Immature natural killer cell (primary cell): ENCODE data around the gene IREB2. TPM values are rescaled to one million over a fixed set of nuclear protein-coding genes. Genes with fewer than 3 reads are reported as not detected.
"Not testable (repeated sequence)": the region's sequence is repeated elsewhere in the genome, so short reads cannot be mapped to it uniquely, and the experiment has no call there.

ENCODE experiments used
- DNase-seq, 3 donors: peaks; one replicate each; pipeline ENCODE4 v3.0.0; 2022; ENCODE audit warnings: mixed read lengths in 1 of 3
- H3K27ac Mint-ChIP-seq, 6 donors: one replicate each; pipeline ENCODE4 v1.8.0; 2020; ENCODE audit warnings: mixed read lengths in 6 of 6, mild to moderate bottlenecking in 5 of 6, inconsistent platforms in 4 of 6, moderate library complexity in 3 of 6
- H3K27me3 Mint-ChIP-seq, 3 donors: one replicate each; pipeline ENCODE4 v1.8.0; 2020 to 2021; ENCODE audit warnings: low read depth in 3 of 3, mild to moderate bottlenecking in 3 of 3, mixed read lengths in 3 of 3, moderate library complexity in 3 of 3, inconsistent platforms in 1 of 3
- H3K36me3 Mint-ChIP-seq, 3 donors: one replicate each; pipeline ENCODE4 v1.8.0; 2020; ENCODE audit warnings: mixed read lengths in 3 of 3, inconsistent platforms in 2 of 3, mild to moderate bottlenecking in 2 of 3
- H3K4me1 Mint-ChIP-seq, 2 donors: one replicate each; pipeline ENCODE4 v1.8.0; 2020; ENCODE audit warnings: inconsistent platforms in 2 of 2, mild to moderate bottlenecking in 2 of 2, mixed read lengths in 2 of 2, moderate library complexity in 1 of 2
- H3K4me3 Mint-ChIP-seq, 5 donors: one replicate each; pipeline ENCODE4 v1.8.0; 2020; ENCODE audit warnings: mild to moderate bottlenecking in 5 of 5, mixed read lengths in 5 of 5, inconsistent platforms in 3 of 5, moderate library complexity in 3 of 5
- H3K9me3 Mint-ChIP-seq, 6 donors: one replicate each; pipeline ENCODE4 v1.8.0; 2020; ENCODE audit warnings: mild to moderate bottlenecking in 6 of 6, mixed read lengths in 6 of 6, inconsistent platforms in 4 of 6, moderate library complexity in 3 of 6
- polyA plus RNA-seq, 3 donors: library from polyadenylated mRNA; unstranded; fragments of 300-500 nt; fragmentation: Illumina TruSeq; gene quantifications; one replicate each; pipeline ENCODE4 v1.2.3, GENCODE V29; 2021

The IREB2 gene
- polyA plus RNA-seq, 3 donors from 2014 or later: 10.5 to 30.5 (median 13.8) TPM

- Mint-ChIP-seq H3K27me3 (peaks cover 2 to 4% (median 3%) of the 10 kb centered on the region in 3 donors), H3K4me3 (no peak overlapping the region), H3K27ac (peak overlapping the region in 1 of 6 donors; percentile 11), H3K4me1 (peaks cover 5 to 18% of the 10 kb centered on the region in 2 donors), H3K36me3 (no peaks in the 10 kb centered on the region), H3K9me3 (peaks cover 0 to 2% (median 0%) of the 10 kb centered on the region in 6 donors)
- no peak for DNase-seq
Measured at GRCh38 chr15:78396976-78397375, 41.0 kb upstream of the IREB2 start.

GRCh38 chr15:78397382-78397781 is 40.6 kb upstream of the IREB2 start:
- peaks cover 0 to 2% (median 0%) of the 10 kb centered on the region in 6 donors for H3K9me3 Mint-ChIP-seq
- H3K4me3 Mint-ChIP-seq: peak overlapping the region in 1 of 5 donors; percentile 24
- H3K27ac Mint-ChIP-seq: peak overlapping the region in 2 of 6 donors; percentile 1 to 24
- H3K4me1 Mint-ChIP-seq: peaks cover 5 to 18% of the 10 kb centered on the region in 2 donors
- DNase-seq: peak; percentile 15 to 35 (median 33)
- H3K27me3 Mint-ChIP-seq: peaks cover 4 to 5% (median 5%) of the 10 kb centered on the region in 3 donors
- no peaks in the 10 kb centered on the region for H3K36me3 Mint-ChIP-seq

- H3K36me3 Mint-ChIP-seq: no peaks in the 10 kb centered on the region
- H3K27me3 Mint-ChIP-seq: peaks cover 4 to 7% (median 5%) of the 10 kb centered on the region in 3 donors
- H3K4me3 Mint-ChIP-seq: no peak overlapping the region
- peaks cover 5 to 18% of the 10 kb centered on the region in 2 donors for H3K4me1 Mint-ChIP-seq
- H3K27ac Mint-ChIP-seq: no peak overlapping the region
- H3K9me3 Mint-ChIP-seq: peaks cover 0 to 2% (median 0%) of the 10 kb centered on the region in 6 donors
- no peak for DNase-seq
Measured at GRCh38 chr15:78398076-78398825, 39.8 kb upstream of the IREB2 start.

GRCh38 chr15:78399091-78399490 is 38.9 kb upstream of the IREB2 start:
- Mint-ChIP-seq H3K4me3 (no peak overlapping the region), H3K9me3 (peaks cover 0 to 2% (median 0%) of the 10 kb centered on the region in 6 donors), H3K27ac (no peak overlapping the region), H3K4me1 (peaks cover 5 to 18% of the 10 kb centered on the region in 2 donors), H3K27me3 (peaks cover 4 to 5% (median 4%) of the 10 kb centered on the region in 3 donors), H3K36me3 (no peaks in the 10 kb centered on the region)
- no peak for DNase-seq

- no peaks in the 10 kb centered on the region for H3K36me3 Mint-ChIP-seq
- H3K27ac Mint-ChIP-seq: no peak overlapping the region
- H3K27me3 Mint-ChIP-seq: peaks cover 4% of the 10 kb centered on the region in 3 donors
- H3K9me3 Mint-ChIP-seq: no peaks in the 10 kb centered on the region
- DNase-seq: no peak
- no peak overlapping the region for H3K4me3 Mint-ChIP-seq
- peaks cover 5 to 9% of the 10 kb centered on the region in 2 donors for H3K4me1 Mint-ChIP-seq
Measured at GRCh38 chr15:78402061-78402610, 35.9 kb upstream of the IREB2 start.

- DNase-seq: no peak
- Mint-ChIP-seq H3K4me1 (no peaks in the 10 kb centered on the region), H3K9me3 (no peaks in the 10 kb centered on the region), H3K4me3 (no peak overlapping the region), H3K36me3 (no peaks in the 10 kb centered on the region), H3K27ac (no peak overlapping the region), H3K27me3 (peaks cover 0 to 4% (median 4%) of the 10 kb centered on the region in 3 donors)
Measured at GRCh38 chr15:78404125-78404524, 33.9 kb upstream of the IREB2 start.

- not testable (repeated sequence) for H3K9me3 Mint-ChIP-seq, DNase-seq, H3K27me3 Mint-ChIP-seq, H3K36me3 Mint-ChIP-seq, H3K4me1 Mint-ChIP-seq, H3K4me3 Mint-ChIP-seq, H3K27ac Mint-ChIP-seq
Measured at GRCh38 chr15:78404796-78405195, 33.2 kb upstream of the IREB2 start.

GRCh38 chr15:78405336-78405924 is 32.6 kb upstream of the IREB2 start:
- Mint-ChIP-seq H3K27ac (no peak overlapping the region), H3K4me1 (no peaks in the 10 kb centered on the region), H3K27me3 (peaks cover 0 to 4% (median 4%) of the 10 kb centered on the region in 3 donors), H3K4me3 (no peak overlapping the region), H3K9me3 (no peaks in the 10 kb centered on the region), H3K36me3 (no peaks in the 10 kb centered on the region)
- no peak for DNase-seq

GRCh38 chr15:78406016-78406585 is 31.9 kb upstream of the IREB2 start:
- H3K36me3 Mint-ChIP-seq: no peaks in the 10 kb centered on the region
- no peak overlapping the region for H3K27ac Mint-ChIP-seq
- peaks cover 0 to 4% (median 4%) of the 10 kb centered on the region in 3 donors for H3K27me3 Mint-ChIP-seq
- no peaks in the 10 kb centered on the region for H3K9me3 Mint-ChIP-seq
- H3K4me1 Mint-ChIP-seq: no peaks in the 10 kb centered on the region
- no peak overlapping the region for H3K4me3 Mint-ChIP-seq
- DNase-seq: no peak

- peaks cover 0 to 5% (median 1%) of the 10 kb centered on the region in 3 donors for H3K27me3 Mint-ChIP-seq
- DNase-seq: no peak
- no peaks in the 10 kb centered on the region for H3K9me3 Mint-ChIP-seq
- no peak overlapping the region for H3K27ac Mint-ChIP-seq
- H3K36me3 Mint-ChIP-seq: no peaks in the 10 kb centered on the region
- H3K4me1 Mint-ChIP-seq: no peaks in the 10 kb centered on the region
- H3K4me3 Mint-ChIP-seq: no peak overlapping the region
Measured at GRCh38 chr15:78407608-78408354, 30.2 kb upstream of the IREB2 start.

- peaks cover 0 to 5% (median 1%) of the 10 kb centered on the region in 3 donors for H3K27me3 Mint-ChIP-seq
- H3K9me3 Mint-ChIP-seq: no peaks in the 10 kb centered on the region
- no peaks in the 10 kb centered on the region for H3K36me3 Mint-ChIP-seq
- no peak overlapping the region for H3K27ac Mint-ChIP-seq
- DNase-seq: no peak
- H3K4me1 Mint-ChIP-seq: no peaks in the 10 kb centered on the region
- H3K4me3 Mint-ChIP-seq: no peak overlapping the region
Measured at GRCh38 chr15:78408355-78408640, 29.7 kb upstream of the IREB2 start.

- no peaks in the 10 kb centered on the region for H3K36me3 Mint-ChIP-seq
Measured at GRCh38 chr15:78408961-78409360, 29.1 kb upstream of the IREB2 start.

GRCh38 chr15:78411061-78411460 is 27.0 kb upstream of the IREB2 start:
- no peak overlapping the region for H3K27ac Mint-ChIP-seq
- no peaks in the 10 kb centered on the region for H3K4me1 Mint-ChIP-seq
- no peak overlapping the region for H3K4me3 Mint-ChIP-seq
- no peaks in the 10 kb centered on the region for H3K36me3 Mint-ChIP-seq
- no peaks in the 10 kb centered on the region for H3K9me3 Mint-ChIP-seq
- DNase-seq: no peak
- H3K27me3 Mint-ChIP-seq: peaks cover 2 to 3% (median 3%) of the 10 kb centered on the region in 3 donors

More at GRCh38 chr15:78408961-78409360, 29.1 kb upstream of the IREB2 start:
- H3K9me3 Mint-ChIP-seq: no peaks in the 10 kb centered on the region
- H3K27ac Mint-ChIP-seq: no peak overlapping the region
- H3K4me1 Mint-ChIP-seq: no peaks in the 10 kb centered on the region
- no peak overlapping the region for H3K4me3 Mint-ChIP-seq
- H3K27me3 Mint-ChIP-seq: peaks cover under 1 to 5% (median 1%) of the 10 kb centered on the region in 3 donors
- no peak for DNase-seq
